Measurements from ENCODE around the gene SMARCA1. TPM values are rescaled to one million over a fixed set of nuclear protein-coding genes. Genes with fewer than 3 reads are reported as not detected.

The SMARCA1 gene
- total and polyA plus RNA-seq, 2 donors (not counting 1 experiment from before 2014, with no cell fraction given): 0.07 to 0.39 TPM

- 86% methylated on average over 2 of the region's 2 CpGs for WGBS (ENCODE audit: insufficient coverage)
- no peaks in the 10 kb centered on the region for H3K27me3 ChIP-seq (replicated peaks in 1 of 4; ENCODE audit: control extremely low read depth in 1 of 4, control insufficient read depth in 3 of 4, insufficient read depth in 4 of 4, low read length in 3 of 4)
- no peaks in the 10 kb centered on the region for H3K4me1 Mint-ChIP-seq
- H3K79me2 ChIP-seq (ENCODE audit: control insufficient read depth, insufficient read depth, low read length): no peaks in the 10 kb centered on the region
- H3K4me1 ChIP-seq (ENCODE audit: control insufficient read depth in 2 of 2, insufficient read depth in 2 of 2, low read length in 2 of 2): no peaks in the 10 kb centered on the region
- no peak overlapping the region for H3K27ac Mint-ChIP-seq
- H3K27ac ChIP-seq (ENCODE audit: low read length in 2 of 2): no peak overlapping the region
- TF ChIP-seq CTCF (IDR thresholded peaks at IDR 0.05): no peak
- no peak for TF ChIP-seq EZH2 (IDR thresholded peaks at IDR 0.05; ENCODE audit: borderline replicate concordance, insufficient read depth, low read depth, low read length, poor library complexity, severe bottlenecking)
- H3K9me3 ChIP-seq (ENCODE audit: control extremely low read depth in 1 of 3, control insufficient read depth in 2 of 3, insufficient read depth in 1 of 3, low read length in 2 of 3): no peaks in the 10 kb centered on the region
- ATAC-seq (ENCODE audit: low read depth) (no peak), DNase-seq (no peak)
- H3K9me3 Mint-ChIP-seq (ENCODE audit: insufficient read depth): no peaks in the 10 kb centered on the region
- ChIA-PET POLR2A (no interaction called here), CTCF (no interaction called here)
- no peaks in the 10 kb centered on the region for H3K27me3 Mint-ChIP-seq
- intact Hi-C loops (cut with micrococcal nuclease): no loop called here
- no peak overlapping the region for H3K9ac ChIP-seq (ENCODE audit: low read length)
- no peak overlapping the region for H3K4me3 ChIP-seq (ENCODE audit: control extremely low read depth in 1 of 5, extremely low read depth in 1 of 5, insufficient read depth in 1 of 5, low read depth in 2 of 5, low read length in 4 of 5)
- no peak overlapping the region for H3K4me2 ChIP-seq (replicated peaks; ENCODE audit: low read depth, low read length, poor library complexity, severe bottlenecking)
- no peak overlapping the region for H2AFZ ChIP-seq (ENCODE audit: insufficient read depth, low read depth, low read length, poor library complexity, severe bottlenecking)
- H4K20me1 ChIP-seq (ENCODE audit: control insufficient read depth, insufficient read depth, low read length, poor library complexity, severe bottlenecking): no peaks in the 10 kb centered on the region
- H3K4me3 Mint-ChIP-seq: no peak overlapping the region
- no peaks in the 10 kb centered on the region for H3K36me3 ChIP-seq (replicated peaks in 1 of 2; ENCODE audit: control extremely low read depth in 1 of 2, control insufficient read depth in 1 of 2, extremely low read depth in 1 of 2, insufficient read depth in 2 of 2, low read length in 1 of 2)
These were observed 118.7 kb downstream of the SMARCA1 start for GRCh38 chrX:129404670-129405008.

DNA sequence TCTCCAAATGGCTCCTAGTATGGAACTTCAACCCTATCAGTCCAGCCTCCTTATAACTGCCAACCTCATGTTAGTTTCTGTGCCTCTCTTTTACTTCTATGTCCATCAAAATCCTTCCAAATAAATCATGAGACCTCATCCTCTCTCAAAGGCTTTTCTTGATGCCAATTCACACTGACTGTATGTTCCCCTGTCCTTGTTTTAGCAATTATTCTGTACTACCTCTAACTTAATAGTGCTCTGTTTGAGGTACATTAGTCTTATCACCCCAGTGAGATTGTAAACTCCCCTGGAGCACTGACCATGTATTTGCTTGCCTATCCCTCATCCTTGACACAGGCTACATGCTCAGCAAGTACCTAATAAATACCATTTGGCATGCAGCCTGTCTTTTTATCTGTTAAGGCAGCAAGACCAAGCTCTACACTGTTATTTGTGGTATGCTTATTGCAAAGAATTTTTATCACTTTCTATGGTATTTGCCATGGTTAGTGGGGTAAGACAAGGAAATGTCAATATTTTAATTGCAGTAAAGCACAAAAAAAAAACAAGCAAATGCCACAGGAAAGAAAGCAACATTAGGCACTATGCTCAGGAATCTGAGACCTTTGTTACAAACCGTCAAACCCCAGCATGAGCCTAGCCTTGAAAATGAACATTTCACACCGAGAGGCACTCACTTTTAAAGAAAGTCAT lies 119.2 kb downstream of the SMARCA1 start:
- Histone ChIP-seq H3K27me3 (replicated peaks in 1 of 4; ENCODE audit: control extremely low read depth in 1 of 4, control insufficient read depth in 3 of 4, insufficient read depth in 4 of 4, low read length in 3 of 4) (no peaks in the 10 kb centered on the region), H2AFZ (ENCODE audit: insufficient read depth, low read depth, low read length, poor library complexity, severe bottlenecking) (no peak overlapping the region), H3K9me3 (ENCODE audit: control extremely low read depth in 1 of 3, control insufficient read depth in 2 of 3, insufficient read depth in 1 of 3, low read length in 2 of 3) (no peaks in the 10 kb centered on the region), H3K4me1 (ENCODE audit: control insufficient read depth in 2 of 2, insufficient read depth in 2 of 2, low read length in 2 of 2) (no peaks in the 10 kb centered on the region), H3K4me3 (ENCODE audit: control extremely low read depth in 1 of 5, extremely low read depth in 1 of 5, insufficient read depth in 1 of 5, low read depth in 2 of 5, low read length in 4 of 5) (no peak overlapping the region), H4K20me1 (ENCODE audit: control insufficient read depth, insufficient read depth, low read length, poor library complexity, severe bottlenecking) (no peaks in the 10 kb centered on the region), H3K9ac (ENCODE audit: low read length) (no peak overlapping the region), H3K36me3 (replicated peaks in 1 of 2; ENCODE audit: control extremely low read depth in 1 of 2, control insufficient read depth in 1 of 2, extremely low read depth in 1 of 2, insufficient read depth in 2 of 2, low read length in 1 of 2) (no peaks in the 10 kb centered on the region), H3K27ac (ENCODE audit: low read length in 2 of 2) (no peak overlapping the region), H3K79me2 (ENCODE audit: control insufficient read depth, insufficient read depth, low read length) (no peaks in the 10 kb centered on the region), H3K4me2 (replicated peaks; ENCODE audit: low read depth, low read length, poor library complexity, severe bottlenecking) (no peak overlapping the region)
- H3K4me3 Mint-ChIP-seq: no peak overlapping the region
- no peaks in the 10 kb centered on the region for H3K27me3 Mint-ChIP-seq
- intact Hi-C loops (cut with micrococcal nuclease): no loop called here
- no peaks in the 10 kb centered on the region for H3K4me1 Mint-ChIP-seq
- H3K27ac Mint-ChIP-seq: no peak overlapping the region
- POLR2A ChIA-PET: no interaction called here
- no peaks in the 10 kb centered on the region for H3K9me3 Mint-ChIP-seq (ENCODE audit: insufficient read depth)
- WGBS (ENCODE audit: insufficient coverage): no CpG with 5 or more reads among the region's 2 CpGs
- DNase-seq (no peak), ATAC-seq (ENCODE audit: low read depth) (no peak)
- TF ChIP-seq CTCF (IDR thresholded peaks at IDR 0.05) (no peak), EZH2 (IDR thresholded peaks at IDR 0.05; ENCODE audit: borderline replicate concordance, insufficient read depth, low read depth, low read length, poor library complexity, severe bottlenecking) (no peak)
- CTCF ChIA-PET: no interaction called here

Small RNA genes within 50 kb of the gene (small RNA-seq; reads per million reads assigned to genes)
- gene RF01169 (ENCODE audit: insufficient read length, low read depth, low replicate concordance): not detected
- not detected for gene RNA5SP513 (ENCODE audit: insufficient read length, low read depth, low replicate concordance)
- not detected for gene RPS26P56 (ENCODE audit: insufficient read length, low read depth, low replicate concordance)

Other genes with a start within 250 kb of the SMARCA1 start
- 8.8 and 10.6 TPM in 2 replicates for gene OCRL, start 16.8 kb upstream of the SMARCA1 start, total RNA-seq
- gene OCRL, start 16.8 kb upstream of the SMARCA1 start, polyA plus RNA-seq: 4.6 and 6.7 TPM in 2 replicates
- gene APLN, start 131.5 kb upstream of the SMARCA1 start, total RNA-seq: not detected in 2 replicates
- not detected in 2 replicates for gene APLN, start 131.5 kb upstream of the SMARCA1 start, polyA plus RNA-seq
- gene XPNPEP2, start 215.5 kb upstream of the SMARCA1 start, total RNA-seq: 0.29 TPM in 1 of 2 replicates, not detected in the other
- 0.14 and 0.31 TPM in 2 replicates for gene XPNPEP2, start 215.5 kb upstream of the SMARCA1 start, polyA plus RNA-seq